Eye (tissue), 1 donor: Measurements from ENCODE around the gene ABCA2.
"Not testable (repeated sequence)": the region's sequence is repeated elsewhere in the genome, so short reads cannot be mapped to it uniquely, and the experiment has no call there.

Experiments used
- DNase-seq: peaks from one replicate; pipeline ENCODE4 v3.0.0-alpha.2; 2015

The ABCA2 gene

DNA sequence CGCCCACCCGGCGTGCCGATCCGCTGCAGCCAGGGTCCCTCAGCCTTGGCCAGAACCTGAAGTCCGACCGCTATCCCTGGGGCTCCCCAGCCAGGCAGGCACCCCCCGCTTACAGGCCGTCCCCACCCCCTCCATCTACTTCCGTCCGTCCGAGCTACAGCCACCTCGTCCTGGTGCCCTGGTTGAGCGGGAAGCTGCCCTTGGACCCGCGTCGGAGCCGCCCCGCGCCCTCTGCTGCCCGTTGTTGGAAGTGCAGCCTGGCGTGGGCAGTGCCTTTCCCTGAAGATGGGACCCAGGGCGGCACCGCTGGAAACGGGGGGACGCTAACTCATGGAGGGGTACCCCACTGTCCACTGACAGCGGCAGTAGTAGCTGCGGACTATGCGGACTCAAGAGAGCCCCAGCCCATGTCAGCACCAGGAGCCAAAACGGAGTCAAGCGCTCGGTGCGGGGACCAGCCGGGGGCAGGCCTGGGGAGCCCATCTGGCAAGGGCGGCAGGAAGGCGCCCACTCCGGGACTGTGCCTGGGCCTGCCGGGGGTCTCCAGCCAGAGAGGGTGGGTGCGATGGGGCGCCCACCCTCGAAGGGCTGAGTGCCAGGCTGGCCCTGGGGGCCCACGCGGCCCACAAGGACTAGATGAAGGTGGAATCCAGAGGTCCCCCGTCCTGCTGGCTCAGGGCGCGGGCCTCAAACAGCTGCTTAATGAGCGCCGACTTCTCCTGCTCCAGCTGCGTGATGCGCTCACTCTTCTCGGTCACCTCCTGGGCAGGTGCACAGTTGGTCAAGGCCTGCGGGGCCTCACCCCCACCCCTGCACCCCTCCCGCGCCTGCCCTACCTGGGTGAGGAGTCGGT, 36.2 kb upstream of the ABCA2 start:
- DNase-seq: peak; percentile 82

DNA sequence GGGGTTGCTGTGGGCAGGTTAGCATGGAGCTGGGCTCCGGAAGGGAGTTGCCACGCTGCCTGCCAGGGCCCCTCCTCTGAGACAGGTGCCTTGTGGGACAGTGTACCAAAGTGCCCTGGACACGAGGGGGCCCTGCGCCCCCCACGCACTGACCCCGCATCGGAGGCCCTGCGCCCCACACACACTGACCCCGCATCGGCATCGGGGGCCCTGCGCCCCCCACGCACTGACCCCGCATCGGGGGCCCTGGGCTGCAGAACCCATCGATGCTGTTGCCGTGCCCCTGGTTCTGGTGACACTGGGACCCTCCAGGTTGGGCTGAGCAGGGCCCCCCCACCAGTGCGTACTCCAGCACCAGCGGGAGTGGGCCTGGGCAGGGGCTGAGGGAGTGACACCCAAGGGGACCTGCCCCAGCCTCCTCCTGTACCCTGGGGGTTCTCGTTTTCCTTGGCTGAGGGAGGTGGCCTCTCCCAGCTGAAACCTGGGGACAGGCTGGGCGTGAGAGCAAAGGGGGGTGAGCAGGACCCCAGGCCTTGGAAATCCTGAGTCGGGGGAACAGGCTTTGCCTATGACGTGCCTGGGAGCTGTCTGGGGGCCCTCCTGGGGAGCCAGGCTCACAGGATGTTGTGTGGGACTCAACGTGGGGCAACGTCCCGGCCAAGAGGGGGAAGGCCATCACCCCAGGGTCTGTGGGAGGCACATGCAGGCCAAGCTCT, 35.4 kb upstream of the ABCA2 start:
- no peak for DNase-seq

DNA sequence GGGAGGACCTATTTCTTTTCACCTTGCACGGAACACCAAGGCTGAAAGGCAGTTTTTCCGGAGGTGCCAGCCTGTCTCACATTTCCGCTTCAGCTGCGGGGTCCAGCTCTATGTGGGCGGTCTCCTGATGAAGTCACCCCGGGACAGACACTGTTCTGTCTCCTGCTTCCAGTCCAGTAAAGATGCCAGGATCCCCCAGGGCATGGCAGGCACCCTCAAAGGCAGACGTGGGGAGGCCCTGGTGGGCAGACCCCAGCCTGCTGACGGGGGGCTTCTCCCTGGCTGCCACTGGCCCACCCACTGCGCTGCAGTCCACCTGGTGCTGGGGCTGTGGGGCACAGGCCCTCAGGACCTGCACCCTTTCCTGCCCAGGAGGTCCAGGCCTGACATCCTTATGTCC, 34.8 kb upstream of the ABCA2 start:
- not testable (repeated sequence) for DNase-seq

DNA sequence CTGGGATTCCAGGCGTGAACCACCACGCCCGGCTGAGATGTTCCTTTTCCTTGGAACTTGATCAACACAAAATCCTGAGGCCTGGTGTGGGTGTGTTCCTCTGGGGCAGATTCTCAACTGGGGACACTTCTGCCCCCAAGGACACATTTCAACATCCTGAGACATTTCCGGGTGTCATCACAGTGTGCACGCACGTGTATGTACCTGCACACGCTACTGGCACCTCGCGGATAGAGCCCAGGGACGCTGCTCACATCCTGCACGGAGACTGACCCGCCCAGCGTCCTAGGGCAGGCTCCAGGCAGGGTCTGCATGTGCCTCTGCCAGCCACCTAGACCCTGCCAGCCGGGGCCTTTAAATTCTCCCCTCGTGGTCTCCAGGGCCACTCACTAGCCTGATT, 34.3 kb upstream of the ABCA2 start:
- no peak for DNase-seq

DNA sequence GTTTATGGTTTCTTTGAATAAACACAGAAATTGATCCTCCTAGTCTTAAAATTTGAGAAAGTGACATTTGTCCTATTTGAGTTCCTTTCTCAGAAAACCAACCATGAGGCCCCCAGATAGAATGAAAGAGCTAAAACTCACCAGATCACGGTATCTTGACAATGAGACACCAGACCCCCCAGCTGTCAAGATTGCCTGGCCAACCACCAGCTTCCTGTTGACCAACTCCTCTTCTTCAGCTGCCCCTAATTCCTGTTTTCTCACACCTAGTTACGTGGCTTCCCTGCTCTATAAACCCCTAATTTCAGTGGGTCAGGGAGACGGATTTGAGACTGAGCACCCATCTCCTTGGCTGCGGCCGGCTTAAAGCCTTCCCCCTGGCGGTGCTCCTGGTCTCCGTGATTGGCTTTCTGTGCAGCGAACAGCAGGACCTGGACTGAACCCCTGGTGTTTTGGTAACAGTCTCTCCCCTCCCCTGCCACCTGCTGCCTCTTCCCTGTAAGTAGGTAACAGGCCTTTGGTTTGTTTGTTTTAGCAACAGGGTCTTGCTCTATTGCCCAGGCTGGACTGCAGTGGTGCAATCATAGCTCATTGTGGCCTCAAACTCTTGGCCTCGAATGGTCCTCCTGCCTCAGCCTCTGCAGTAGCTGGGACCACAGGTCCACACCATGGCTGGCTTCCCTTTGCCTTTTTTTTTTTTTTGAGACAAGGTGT, 30.6 kb upstream of the ABCA2 start:
- DNase-seq: no peak

DNA sequence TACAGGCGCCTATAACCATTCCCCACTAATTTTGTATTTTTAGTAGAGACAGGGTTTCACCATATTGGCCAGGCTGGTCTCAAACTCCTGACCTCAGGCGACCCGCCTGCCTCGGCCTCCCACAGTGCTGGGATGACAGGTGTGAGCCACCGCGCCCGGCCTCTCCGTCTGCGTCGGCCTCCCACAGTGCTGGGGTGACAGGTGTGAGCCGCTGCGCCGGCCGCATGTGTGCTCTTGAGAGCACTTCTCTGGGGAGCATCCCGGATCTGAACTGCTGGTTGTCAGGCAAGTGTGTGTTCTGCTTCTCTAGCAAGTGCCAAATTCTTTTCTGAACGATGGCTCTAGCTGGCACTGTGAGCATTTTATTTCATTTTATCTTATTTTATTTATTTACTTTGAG, 29.5 kb upstream of the ABCA2 start:
- DNase-seq: no peak

DNA sequence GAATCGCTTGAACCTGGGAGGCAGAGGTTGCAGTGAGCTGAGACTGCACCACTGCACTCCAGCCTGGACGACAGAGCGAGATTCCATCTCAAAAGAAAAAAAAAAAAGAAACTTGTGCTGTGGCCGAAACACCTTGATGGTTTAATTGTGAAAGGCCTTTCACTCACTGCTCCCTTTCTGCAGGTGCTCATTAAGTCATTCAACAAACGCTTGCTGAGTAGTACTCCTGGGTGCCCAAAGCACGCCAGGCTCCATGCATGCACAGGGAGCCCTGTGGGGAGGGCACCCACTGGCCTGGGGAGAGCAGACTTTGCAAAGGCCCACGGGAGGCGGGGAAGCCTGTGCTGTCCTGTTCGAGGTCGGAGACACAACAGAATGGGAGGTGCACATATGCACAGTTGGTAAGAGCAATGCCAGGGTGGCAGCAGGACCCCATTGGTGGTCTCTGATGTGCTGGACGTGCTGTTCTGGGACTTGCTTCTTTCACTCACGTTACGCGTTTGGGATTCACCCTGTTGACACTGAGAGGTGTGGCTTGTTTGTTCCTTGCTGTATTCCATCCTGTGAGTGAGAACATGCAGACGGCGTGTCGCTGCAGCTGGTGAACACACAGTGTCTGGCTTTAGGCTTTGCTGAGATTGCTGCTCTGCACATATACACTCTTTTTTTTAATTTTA, 28.8 kb upstream of the ABCA2 start:
- DNase-seq: no peak

DNA sequence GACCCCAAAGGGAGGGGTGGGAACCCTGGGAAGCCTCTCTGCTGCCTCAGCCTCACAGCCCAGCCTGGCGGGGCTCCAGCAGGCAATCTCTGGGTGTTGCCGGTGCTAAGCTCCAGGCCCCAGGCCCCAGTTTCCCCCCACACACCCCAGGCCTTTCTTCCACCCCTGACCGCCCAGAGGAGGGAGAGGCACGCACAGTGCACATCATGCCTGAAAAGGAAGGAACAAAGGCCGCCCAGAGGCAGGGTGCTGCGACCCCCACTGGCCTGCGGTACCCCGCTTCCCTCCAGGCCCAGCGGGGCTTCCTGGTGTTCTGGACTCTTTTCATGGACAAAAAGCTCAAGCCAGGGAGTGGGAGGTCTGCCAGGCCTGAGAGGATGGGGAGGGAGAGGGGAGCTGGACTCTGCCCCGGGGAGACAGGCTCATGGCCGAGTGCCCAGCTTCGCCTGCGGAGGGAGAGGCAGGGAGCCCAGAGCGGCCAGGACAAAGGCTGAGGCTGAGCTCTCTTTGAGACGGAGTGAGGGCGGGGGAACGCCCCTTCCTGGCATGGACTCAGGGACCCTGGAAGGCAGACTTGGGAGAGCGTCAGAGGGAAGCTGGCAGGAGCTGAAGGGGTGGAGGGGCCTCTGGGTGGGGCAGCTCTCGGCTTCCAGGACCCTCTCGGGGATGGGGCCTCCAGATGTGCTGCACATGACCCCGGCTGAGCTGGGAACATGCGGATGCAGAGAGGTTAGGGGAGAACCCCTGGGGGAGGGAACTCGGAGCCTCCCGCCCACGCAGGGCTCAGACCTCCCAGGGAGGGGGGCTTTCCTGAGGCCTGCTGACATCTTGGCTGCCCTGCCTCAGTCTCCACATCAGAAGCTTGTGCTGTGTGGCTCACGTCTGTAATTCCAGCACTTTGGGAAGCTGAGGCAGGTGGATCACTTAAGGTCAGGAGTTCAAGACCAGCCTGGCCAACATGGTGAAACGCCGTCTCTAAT, 27.6 kb upstream of the ABCA2 start:
- peak; percentile 81 for DNase-seq

DNA sequence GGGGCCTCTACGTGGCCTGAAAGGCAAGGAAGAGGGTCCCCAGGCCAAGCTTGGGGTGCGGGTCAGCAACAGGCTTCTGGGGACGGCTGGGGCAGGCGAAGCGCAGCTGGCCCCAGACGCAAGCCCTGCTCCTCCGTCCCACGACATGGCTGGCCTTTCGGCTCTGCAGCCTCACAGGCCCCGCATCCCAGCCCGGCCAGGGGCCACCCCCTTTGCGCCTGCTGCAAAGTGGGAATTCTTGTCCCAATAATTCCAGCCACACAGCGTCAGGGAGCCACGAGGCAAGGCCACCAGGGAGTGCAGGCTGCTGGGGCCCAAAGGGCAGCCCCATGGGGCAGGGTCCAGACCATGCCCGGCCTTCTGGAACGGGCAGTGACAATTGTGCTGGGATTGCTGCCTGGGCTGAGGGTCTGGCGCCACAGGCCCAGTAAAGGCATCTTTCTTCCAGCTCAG, 26.9 kb upstream of the ABCA2 start:
- DNase-seq: no peak

DNA sequence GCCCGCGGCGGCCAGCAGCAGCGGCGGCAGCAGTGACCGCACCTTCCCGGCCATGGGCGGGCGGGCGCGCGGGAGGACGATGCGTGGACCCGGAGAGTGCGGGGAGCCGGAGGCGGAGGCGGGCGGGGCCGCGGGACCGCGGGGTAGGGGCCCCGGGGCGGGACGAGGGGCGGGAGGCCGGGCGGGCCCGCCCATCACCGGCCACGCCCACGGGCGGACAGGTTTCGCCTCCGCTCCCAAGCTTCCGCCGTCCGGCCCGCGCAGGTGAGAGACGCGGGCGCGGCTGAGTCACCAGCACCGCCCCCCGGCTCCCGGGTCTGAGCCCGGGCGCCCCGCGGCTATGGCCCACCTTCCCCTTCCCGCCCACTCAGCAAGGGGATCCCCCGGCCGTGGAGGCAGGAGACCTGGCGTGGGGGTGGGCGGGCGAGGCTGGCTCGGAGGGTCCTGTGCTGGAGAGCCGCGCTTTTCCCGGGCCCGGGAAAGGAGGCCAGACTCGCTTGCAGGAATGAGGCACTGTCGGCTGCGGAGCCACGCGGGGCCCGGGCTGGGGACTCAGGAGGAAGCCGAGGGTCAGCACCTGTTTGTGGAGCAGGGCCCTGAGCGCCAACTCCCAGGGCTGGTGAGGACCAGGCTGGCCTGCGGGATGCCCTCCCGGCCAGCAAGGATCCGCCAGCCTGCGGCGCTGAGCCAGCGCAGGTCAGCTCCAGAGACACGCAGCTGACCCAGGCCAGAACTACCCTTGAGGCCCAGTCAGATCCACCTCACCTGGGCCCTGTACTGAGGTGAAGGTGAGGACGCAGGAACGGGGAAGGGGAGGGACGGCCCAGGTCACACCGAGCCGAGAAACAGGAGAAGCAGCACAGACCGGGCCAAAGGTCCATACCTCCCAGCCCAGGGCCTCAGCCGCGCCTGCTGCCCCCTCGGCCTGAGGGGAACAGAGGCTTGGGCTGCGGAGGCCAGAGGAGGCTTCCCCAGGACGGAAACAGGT, 26.2 kb upstream of the ABCA2 start, which contains the start of gene ENTPD2:
Gene ENTPD2 (minus strand): TSS at position 118 of the 988 bp plus-strand sequence. CDS start 64 bp downstream, at position 54.
- DNase-seq: no peak

DNA sequence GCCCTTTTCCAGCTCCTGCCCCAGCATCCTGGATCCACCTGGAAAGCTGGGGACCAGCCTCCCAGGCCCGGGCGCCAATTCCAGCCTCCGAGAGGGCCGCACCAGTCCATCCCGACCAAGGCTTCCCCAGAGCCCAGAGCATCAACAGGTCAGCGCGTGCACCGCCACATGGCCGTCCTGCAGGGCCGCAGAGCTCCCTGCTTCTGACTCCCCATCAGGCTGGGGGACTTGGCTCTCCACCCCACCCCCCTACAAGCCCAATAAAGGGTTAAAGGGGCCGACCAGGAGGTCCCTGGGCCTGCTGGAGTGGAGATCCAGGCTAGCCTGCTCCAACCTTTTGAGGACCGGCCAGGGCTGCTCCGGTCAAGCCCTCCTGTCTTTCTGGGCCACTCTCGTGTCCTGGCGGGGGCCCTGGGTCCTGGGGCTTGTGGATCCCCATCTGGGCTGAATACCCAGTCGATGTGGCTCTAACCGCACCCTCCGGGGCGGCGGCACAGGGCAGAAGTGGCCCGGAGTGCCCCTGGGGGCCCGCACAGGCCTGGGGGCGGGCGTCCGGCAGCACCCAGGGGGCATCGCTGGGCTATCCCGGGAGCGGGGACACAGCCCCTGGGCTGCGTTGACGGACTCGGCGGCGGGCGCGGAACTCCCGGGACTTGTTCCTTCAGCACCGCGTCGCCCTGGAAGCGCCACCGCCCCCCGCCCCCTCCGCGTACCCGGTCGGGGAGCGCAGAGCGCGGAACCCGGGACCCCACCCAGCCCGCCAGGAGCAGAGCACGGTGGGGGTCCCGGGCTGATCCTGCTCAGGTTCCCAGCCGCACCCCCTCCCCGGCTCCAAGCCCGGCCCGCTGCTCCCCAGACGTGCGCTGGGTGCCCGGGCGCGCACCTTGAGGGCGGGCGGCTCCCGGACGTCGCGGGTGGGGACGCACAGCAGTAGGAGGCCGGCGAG, 25.2 kb upstream of the ABCA2 start:
- peak; percentile 42 for DNase-seq

DNA sequence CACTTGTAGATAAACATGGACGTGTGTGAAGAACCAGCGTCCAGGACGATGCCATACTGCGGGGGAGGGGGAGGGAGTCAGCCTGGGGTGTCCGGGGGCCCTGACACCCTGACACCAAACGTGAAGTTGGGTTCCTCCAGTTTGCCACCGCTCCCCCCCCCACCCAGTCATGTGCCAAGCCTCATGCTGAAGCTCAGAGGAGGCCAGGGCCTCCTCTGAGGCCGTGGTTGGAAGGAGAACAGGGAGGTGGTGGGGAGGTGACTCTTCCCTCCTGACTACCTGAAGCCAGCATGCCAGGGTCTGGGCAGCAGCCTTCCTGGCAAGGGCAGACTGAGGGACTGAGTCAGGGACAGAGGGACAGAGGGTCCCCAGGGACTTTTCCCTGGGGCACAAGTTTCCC, 24.3 kb upstream of the ABCA2 start:
- DNase-seq: no peak

DNA sequence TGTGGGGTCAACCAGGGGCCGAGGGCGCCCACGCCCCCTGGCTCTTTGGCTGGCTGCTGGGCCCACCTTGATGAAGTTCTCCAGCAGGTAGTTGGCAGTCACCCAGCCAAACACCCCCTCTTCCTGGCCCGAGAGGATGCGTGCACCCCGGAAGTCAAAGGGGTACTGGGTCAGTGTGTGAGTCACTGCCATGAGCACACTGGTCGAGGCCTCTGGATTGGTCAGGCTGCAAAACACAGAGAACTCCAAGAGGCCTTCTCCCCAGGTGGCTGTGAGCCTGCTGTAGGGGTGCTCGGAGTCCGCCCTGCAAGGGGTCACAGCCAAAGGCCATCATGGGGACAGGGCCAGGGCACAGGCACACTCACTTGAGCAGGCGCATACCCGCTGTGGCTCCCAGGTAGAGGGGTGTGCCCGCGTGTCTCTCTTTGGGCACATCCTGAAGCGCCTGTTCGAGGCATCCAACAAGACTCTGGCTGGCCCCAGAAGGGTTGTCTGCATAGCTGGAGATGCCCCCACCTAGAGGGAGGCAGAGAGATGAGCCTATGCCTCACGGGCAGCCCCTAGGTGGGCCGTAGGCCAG, 23.2 kb upstream of the ABCA2 start:
- no peak for DNase-seq

DNA sequence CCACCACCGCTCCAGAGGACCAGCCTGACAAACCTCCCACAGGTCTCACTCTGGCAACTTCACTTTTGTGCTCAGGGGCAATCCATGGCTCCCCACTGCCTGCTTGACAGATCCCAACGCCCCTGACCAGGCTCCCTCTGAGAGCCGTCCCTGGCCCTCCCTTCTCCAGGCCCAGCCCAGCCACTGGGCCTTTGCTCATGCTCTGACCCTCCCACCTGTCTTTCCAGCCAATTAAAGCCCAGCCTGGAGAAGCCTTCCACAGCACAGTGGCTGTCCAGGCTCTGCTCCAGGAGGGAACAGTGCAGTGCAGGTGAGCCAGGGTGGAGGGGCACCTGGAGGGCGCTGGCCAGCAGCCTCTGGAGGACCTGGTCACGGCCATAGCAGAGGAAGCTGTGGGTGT, 22.5 kb upstream of the ABCA2 start:
- no peak for DNase-seq

DNA sequence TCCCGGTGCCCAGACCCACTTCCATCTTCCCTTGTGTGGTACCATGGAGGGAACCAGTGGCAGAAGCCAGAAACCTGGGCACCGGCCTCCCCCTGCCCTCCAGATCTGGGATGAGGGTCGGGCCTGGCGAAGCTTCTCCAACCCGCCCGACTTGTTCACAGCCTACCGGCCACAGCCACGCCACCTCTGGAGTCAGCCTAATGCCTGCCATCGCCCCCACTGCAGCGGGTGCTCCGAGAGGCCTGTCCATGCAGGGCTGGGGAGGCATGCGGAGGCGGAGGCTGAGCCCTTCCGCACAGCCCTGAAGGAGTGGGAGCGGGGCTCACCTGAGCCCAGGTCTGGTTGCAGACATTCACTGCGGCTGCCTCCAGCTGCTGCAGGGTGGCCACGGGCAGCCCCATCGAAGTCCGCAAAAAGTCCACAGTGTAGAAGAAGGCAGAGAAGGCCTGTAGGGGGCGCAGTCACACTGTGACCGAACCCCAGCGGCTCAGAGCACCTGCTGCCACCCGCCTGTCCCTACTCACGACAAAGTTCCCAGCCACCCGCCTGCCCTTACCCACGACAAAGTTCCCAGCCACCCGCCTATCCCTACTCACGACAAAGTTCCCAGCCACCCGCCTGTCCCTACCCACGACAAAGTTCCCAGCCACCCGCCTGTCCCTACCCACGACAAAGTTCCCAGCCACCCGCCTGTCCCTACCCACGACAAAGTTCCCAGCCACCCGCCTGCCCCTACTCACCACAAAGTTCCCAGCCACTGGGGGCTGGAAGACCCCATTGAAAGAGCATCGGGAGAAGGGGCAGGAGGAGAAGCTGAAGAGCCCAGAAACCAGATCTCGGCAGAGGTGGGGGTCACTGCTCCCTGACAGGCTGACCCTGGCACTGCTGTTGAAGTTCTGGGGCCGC, 21.8 kb upstream of the ABCA2 start:
- peak; percentile 77 for DNase-seq

DNA sequence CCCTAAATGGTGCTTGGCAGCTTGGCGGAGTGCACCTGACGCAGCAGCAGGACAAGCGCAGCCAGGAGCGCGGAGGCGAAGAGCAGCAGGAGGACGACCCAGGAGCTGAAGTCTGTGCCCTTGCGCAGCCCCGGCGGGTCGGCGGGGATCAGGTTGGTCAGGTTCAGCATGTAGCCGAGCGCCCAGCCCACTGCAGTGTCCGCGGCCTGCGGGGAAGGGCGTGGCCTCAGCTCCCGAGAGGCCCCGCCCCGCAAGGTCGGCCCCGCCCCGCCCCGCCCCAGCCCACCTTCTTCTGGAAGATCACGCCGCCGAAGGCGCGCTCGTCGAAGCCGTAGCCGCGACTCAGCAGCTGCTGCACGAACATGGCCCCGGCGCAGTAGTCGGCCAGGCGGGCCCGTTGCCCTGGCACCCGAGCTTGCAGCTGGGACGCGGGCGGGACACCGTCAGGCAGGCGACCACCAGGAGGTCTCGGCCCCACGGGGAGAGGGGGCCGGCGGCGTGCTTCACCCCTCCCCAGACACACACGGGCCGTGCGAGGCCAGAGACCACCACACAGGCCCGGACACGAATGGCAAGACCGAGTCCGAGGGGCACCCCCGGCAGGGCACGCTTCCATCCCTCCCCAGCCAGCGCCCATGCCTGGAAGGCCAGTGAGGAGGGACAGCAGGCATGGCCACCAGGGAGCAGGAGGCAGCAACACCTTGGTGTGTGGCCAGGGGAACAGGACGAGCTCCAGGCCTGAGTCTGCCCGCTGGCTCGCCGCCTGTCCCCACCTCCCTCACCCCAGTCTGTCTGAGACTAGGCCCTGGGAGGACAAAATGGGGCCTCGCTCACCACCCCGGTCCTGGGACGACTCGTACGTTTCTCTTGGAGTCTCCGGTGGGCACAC, 20.9 kb upstream of the ABCA2 start:
- DNase-seq: no peak
